ENCODE measurements around the gene NDRG2.

DNA sequence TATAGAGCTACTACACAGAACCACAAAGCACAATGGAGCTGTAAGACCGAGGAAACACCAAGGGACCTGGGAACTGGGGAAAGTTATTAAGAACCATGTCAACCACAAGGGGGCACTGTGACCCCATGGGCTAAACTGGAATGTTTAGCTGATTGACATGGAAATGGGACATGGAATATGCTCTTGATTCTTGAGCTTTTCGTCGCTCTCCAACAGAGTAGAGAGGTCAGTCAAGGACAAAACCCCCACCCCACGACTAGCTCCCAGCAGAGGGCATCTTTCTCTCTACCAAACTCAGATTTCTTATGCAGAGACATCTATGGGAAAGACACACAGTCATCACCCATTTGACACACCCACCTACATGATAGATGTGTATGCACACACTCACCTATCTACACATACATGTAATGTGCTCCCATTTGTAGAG, 10.1 kb downstream of the NDRG2 start:
- TF ChIP-seq, protein P1, sequence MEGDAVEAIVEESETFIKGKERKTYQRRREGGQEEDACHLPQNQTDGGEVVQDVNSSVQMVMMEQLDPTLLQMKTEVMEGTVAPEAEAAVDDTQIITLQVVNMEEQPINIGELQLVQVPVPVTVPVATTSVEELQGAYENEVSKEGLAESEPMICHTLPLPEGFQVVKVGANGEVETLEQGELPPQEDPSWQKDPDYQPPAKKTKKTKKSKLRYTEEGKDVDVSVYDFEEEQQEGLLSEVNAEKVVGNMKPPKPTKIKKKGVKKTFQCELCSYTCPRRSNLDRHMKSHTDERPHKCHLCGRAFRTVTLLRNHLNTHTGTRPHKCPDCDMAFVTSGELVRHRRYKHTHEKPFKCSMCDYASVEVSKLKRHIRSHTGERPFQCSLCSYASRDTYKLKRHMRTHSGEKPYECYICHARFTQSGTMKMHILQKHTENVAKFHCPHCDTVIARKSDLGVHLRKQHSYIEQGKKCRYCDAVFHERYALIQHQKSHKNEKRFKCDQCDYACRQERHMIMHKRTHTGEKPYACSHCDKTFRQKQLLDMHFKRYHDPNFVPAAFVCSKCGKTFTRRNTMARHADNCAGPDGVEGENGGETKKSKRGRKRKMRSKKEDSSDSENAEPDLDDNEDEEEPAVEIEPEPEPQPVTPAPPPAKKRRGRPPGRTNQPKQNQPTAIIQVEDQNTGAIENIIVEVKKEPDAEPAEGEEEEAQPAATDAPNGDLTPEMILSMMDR (conservative IDR thresholded peaks at IDR 0.05 in 1 of 2, IDR thresholded peaks at IDR 0.05 in 1 of 2; ENCODE audit: extremely low read depth in 1 of 2, insufficient read depth in 1 of 2, low read depth in 1 of 2, low read length in 2 of 2), result peak; percentile 83 to 91
- TF ChIP-seq EZH2 (IDR thresholded peaks at IDR 0.05; ENCODE audit: borderline replicate concordance, low read length), result no peak
